GM18907 (cell line): Measurements from ENCODE around the gene NEDD4.
"Not testable (repeated sequence)": the region's sequence is repeated elsewhere in the genome, so short reads cannot be mapped to it uniquely, and the experiment has no call there.

Source experiments
- ATAC-seq: cut with Tn5 transposase; IDR thresholded peaks from one replicate; pipeline ENCODE4 v1.9.1; 2021; ENCODE audit warnings: mild to moderate bottlenecking, moderate library complexity; ENCODE audit not compliant: unreplicated experiment

Gene NEDD4

DNA sequence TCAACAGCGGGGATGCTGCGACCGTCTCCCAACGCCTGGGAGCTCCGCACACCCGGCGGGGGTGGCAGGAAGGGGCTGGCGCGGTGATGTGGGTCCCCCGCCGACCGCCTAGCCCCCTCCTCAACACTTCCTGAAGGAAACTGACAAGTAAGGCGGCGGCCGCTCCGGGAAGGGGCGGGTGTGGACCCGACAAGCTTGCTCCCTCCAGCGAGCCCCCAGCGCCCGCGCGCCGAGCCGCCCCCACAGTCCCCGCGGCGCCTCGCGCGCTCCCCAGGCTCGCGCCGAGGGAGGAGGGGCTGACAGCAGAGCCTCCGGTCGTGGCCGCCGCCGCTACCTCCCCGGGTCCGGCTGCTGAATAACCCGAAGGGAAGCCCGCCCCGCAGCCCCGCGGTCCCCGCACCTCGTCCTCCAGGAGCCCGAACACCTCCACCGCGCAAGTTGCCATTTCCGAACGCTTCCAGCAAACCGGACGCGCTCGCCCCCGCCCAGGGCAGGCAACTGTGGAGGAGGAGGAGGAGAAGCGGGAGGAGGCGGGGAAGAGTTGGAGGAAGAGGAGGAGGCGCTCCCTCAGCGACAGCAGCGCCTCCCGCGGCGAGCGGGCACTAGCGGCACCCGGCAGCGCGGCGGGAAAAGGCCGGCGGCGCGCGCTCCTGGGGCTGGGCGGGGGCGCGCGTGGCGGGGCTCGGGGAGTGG is at the start of gene NEDD4:
Gene NEDD4 (minus strand): TSS at position 502 of the 693 bp plus-strand sequence. CDS start 57 bp downstream, at position 445.
- ATAC-seq = peak; percentile 93

DNA sequence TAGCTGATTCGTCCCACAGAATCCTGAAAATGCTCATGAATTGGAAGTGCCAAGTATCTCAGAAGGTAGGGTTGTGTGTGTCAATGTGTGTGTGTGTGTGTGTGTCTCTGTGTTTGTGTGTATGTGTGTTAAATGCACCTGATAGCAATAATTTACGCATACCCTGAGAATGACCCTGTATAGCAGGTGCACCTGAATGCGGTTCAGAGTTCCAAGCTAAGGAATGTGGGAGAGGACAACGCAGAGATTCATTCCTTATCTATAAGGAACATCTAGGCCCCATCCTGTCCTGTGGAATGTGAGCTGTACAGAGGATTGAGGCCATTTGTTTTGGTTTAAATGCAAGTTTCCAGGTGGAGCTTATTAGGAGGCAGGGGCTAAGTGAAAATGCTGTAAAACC is 49.1 kb upstream of the NEDD4 start:
- no peak for ATAC-seq

- ATAC-seq = no peak
These were observed 48.6 kb upstream of the NEDD4 start for GRCh38 chr15:56042031-56042430.

- no peak for ATAC-seq
These were observed 46.9 kb upstream of the NEDD4 start for GRCh38 chr15:56040081-56041035.

DNA sequence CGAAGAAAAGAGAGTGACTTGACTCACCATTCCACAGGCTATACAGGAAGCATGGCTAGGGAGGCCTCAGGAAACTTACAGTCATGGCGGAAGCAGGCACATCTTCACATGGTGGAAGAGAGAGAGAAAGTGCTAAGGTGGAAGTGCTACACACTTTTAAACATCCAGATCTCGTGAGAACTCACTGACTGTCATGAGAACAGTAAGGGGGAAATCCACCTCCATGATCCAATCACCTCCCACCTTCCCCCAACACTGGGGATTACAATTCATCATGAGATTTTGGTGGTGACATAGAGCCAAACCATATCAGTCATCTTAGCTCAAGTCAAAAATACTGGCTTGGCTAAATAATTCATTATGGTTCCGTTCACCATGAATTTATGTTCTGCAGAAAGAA is 45.3 kb upstream of the NEDD4 start:
- ATAC-seq = no peak

DNA sequence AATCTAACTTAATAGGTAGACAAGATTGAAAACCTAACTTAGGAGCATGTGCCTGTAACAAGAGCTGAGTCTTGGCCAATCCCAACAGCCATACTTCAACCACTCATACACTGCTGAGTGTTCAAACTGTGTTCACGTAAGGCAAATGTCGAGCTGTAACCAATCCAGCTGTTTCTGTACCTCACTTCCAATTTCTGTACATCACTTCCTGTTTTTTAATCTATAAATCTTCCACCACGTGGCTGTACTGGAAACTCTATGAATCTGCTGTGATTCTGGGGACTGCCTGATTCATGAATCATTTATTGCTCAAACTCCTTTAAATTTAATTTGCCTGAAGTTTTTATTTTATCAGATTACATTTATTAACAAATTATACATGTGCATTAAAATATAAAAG is 44.6 kb upstream of the NEDD4 start:
- ATAC-seq = no peak

- ATAC-seq = no peak
These were observed 43.2 kb upstream of the NEDD4 start for GRCh38 chr15:56036546-56037067.

DNA sequence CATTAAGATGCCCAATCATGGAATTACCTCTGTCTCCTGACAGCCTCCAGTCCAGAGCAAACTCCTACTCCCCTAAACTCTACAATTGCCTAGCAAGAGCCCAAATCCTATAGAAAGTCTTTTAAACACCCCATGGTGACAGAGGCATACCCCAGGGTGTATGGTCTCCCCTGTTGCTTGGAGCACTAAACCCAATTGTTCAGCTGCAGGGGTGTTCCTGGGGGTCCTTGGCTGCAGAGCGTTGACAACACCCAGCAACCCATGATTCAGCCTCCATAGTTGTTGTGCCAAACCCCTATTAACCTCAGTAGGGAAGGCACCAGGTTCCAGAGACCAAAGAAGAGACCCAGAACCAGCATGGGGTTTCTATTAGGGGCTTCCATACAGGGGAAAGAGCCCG is 41.8 kb upstream of the NEDD4 start:
- no peak for ATAC-seq

DNA sequence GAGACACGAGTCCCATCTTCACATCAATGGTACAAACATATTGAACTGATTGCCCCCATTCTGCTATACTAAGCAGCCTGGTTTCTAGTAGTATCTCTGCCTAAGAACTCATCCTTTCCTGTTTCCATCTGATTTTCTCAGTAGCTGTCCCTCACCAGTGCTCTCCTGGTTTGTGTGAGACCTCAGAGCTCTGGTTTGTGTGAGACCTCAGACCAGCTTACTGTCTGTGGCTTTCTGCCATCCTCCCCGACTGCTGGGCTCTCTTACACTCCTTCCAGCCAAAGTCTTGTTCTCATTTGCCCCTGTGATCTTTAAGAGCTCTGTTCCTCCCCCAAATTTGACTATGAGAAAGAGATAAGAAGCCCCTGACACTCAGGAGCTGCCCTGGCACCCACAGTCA is 41.1 kb upstream of the NEDD4 start:
- no peak for ATAC-seq

- ATAC-seq = no peak
These were observed 39.0 kb upstream of the NEDD4 start for GRCh38 chr15:56032373-56032772.

- ATAC-seq = no peak
These were observed 38.4 kb upstream of the NEDD4 start for GRCh38 chr15:56031836-56032235.

DNA sequence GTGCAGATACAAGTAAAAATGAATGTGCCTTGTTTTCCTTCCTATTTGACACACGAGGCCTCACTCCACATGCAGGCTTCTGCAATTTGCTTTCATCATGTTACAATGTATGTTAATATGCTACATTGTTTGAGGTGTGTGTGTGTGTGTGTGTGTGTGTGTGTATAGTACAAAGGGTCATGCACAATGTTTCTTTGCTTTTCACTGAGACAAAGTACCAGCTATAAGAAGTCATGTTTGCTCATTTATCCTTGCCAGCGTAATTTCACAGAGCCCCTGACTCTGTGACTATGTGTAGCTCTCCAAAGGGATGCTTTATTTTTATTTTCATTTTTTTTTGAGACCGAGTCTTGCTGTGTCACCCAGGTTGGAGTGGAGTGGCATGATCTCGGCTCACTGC is 38.0 kb upstream of the NEDD4 start:
- ATAC-seq = no peak

- no peak for ATAC-seq
These were observed 35.0 kb upstream of the NEDD4 start for GRCh38 chr15:56028430-56028829.

- not testable (repeated sequence) for ATAC-seq
These were observed 29.7 kb upstream of the NEDD4 start for GRCh38 chr15:56023160-56023559.

DNA sequence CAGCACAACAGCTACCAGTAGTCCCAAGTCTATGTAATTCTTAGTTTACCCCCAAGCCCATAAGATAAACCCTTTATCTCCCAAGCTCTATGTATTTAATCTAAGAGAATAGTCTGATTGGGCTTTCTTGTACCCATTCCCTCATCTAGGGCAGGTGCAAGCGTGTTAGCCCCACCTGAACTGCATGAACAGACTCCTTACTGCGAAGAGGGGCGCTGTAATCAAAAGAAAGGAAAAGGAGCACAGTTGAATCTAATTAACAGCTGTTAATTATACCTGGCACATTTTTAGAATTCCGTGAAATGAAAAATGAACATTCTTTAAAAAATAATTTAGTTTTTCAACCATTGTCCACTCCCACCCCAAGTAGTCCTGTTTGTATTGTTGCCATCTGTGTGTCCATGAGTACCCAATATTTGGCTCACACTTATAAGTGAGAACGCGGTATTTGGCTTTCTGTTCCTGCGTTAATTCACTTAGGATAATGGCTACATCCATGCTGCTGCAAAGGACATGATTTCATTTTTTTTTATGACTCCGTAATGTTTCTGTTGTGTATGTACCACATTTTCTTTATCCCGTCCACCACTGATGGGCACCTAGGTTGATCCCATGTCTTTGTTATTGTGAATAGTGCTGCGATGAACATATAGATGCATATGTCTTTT is 26.5 kb upstream of the NEDD4 start:
- ATAC-seq = no peak

DNA sequence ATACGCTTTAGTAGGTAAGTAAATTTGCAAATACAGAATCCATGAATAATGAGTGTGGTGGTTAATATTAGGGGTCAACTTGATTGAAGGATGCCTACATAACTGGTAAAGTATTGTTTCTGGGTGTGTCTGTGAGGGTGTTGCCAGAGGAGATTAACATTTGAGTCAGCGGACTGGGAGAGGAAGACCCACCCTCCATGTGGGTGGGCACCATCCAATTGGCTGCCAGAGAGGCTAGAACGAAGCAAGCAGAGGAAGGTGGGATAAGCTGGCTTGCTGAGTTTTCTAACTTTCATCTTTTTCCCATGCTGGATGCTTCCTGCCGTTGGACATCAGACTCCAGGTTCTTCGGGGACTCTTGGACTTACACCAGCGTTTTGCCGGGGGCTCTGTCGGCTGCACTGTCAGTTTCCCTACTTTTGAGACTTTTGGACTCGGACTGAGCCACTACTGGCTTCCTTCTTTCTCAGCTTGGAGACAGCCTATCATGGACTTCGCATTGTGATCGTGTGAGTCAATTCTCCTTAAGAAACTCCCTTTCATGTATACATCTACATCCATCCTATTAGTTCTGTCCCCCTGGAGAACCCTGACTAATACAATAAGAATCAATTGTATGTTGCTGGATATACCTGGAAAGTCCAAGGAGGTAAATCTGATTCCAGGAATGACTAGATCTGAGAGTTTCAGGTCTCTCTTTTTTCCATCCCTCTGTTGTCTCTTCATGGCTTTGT is 25.8 kb upstream of the NEDD4 start:
- ATAC-seq = no peak

DNA sequence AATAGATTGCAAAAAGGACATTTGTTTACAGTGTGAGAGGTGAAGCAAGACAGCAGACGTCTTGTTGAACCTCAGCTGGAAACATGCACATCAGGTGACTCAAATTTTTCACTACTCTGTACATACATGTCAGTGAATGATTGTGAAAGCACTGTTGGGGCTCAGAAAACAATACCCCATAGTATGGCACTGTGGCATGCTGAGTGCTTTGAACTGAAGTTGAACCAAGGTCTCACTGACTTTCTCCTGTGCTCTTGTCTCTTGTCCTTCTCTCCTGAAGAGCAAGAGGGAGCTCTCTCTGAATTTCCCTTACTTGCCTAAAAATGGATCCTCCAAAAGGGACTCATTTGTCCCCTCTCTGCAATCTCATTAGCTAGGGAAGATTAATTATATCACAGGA is 24.5 kb upstream of the NEDD4 start:
- no peak for ATAC-seq

DNA sequence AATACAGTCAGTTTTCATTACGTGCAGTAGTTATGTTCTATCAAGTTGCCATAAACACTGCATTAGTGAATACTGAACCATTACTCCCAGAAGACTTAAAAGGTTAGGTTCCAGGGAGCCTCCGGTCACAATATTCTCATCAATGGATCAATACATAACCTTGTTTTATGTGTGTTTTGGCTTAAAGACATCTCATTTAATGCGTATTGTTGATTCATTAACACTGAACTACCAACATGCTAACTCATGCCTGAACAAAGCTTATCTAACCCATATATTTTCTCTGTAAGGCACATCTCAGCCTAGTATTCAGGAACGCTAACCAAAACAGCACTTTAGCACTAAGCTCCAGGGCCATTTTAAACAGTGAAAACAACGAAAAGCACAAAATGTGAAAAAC is 24.1 kb upstream of the NEDD4 start:
- no peak for ATAC-seq

DNA sequence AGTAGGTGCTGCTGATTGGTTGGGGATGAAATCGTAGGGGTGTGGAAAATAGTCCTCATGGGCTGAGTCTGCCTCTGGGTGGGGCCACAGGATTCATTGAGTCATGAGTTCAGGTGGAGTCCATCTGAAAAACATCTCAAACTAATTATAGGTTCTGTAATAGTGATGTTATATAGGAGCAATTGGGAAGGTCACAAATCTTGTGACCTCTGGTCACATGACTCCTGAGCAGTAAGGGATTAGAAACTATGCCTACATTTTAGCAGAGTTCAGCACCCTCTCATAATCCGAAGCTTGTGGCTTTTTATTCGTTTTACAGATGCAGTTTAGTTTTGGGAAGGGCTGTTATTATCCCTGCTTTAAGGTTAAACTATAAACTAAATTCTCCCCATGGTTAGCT is 22.9 kb upstream of the NEDD4 start:
- ATAC-seq = no peak

- ATAC-seq = no peak
These were observed 21.3 kb upstream of the NEDD4 start for GRCh38 chr15:56014677-56015076.

- not testable (repeated sequence) for ATAC-seq
These were observed 13.6 kb upstream of the NEDD4 start for GRCh38 chr15:56007053-56007452.
